HG03439 (cell line): Measurements from ENCODE around the gene JDP2.

Source experiments
- ATAC-seq: cut with Tn5 transposase; IDR thresholded peaks from one replicate; pipeline ENCODE4 v1.9.1; 2021; ENCODE audit warnings: mild to moderate bottlenecking, moderate library complexity; ENCODE audit not compliant: unreplicated experiment

The JDP2 gene

GRCh38 chr14:75409316-75410205 lies 18.3 kb upstream of the JDP2 start:
- no peak for ATAC-seq

GRCh38 chr14:75411214-75411540 lies 16.6 kb upstream of the JDP2 start:
- no peak for ATAC-seq

GRCh38 chr14:75413013-75413412 lies 14.8 kb upstream of the JDP2 start:
- no peak for ATAC-seq

- no peak for ATAC-seq
Observed at GRCh38 chr14:75417674-75418073, 10.1 kb upstream of the JDP2 start.

GRCh38 chr14:75418850-75419768 lies 8.7 kb upstream of the JDP2 start:
- ATAC-seq, result no peak

GRCh38 chr14:75422169-75422568 lies 5.7 kb upstream of the JDP2 start:
- no peak for ATAC-seq

- ATAC-seq, result no peak
Observed at GRCh38 chr14:75424496-75424895, 3.3 kb upstream of the JDP2 start.

- no peak for ATAC-seq
Observed at GRCh38 chr14:75425446-75425845, 2.4 kb upstream of the JDP2 start.

GRCh38 chr14:75426332-75427125 lies 1.3 kb upstream of the JDP2 start:
- peak; percentile 51 for ATAC-seq

- peak; percentile 37 for ATAC-seq
Observed at GRCh38 chr14:75427126-75427481, 718 bp upstream of the JDP2 start.

GRCh38 chr14:75428230-75429104 lies 645 bp downstream of the JDP2 start:
- peak; percentile 11 for ATAC-seq

- no peak for ATAC-seq
Observed at GRCh38 chr14:75429562-75429961, 1.7 kb downstream of the JDP2 start.

- no peak for ATAC-seq
Observed at GRCh38 chr14:75430116-75430515, 2.3 kb downstream of the JDP2 start.

- ATAC-seq, result no peak
Observed at GRCh38 chr14:75430526-75430925, 2.7 kb downstream of the JDP2 start.

- no peak for ATAC-seq
Observed at GRCh38 chr14:75430976-75431375, 3.2 kb downstream of the JDP2 start.

- no peak for ATAC-seq
Observed at GRCh38 chr14:75431827-75432226, 4.0 kb downstream of the JDP2 start.

- no peak for ATAC-seq
Observed at GRCh38 chr14:75432411-75432810, 4.6 kb downstream of the JDP2 start.

GRCh38 chr14:75433631-75434071 lies 5.8 kb downstream of the JDP2 start:
- no peak for ATAC-seq

GRCh38 chr14:75434138-75434889 lies 6.5 kb downstream of the JDP2 start:
- no peak for ATAC-seq

GRCh38 chr14:75434890-75435248 lies 7.0 kb downstream of the JDP2 start:
- ATAC-seq, result no peak
